Thyroid gland (tissue), 4 donors: Measurements from ENCODE around the gene SLC11A1. TPM values are rescaled to one million over a fixed set of nuclear protein-coding genes. Genes with fewer than 3 reads are reported as not detected.

Experiments used
- DNase-seq, 2 donors: peaks; one replicate each; pipeline ENCODE4 v3.0.0-alpha.2; 2019
- H3K27ac ChIP-seq, 3 donors: fragments of 200-600 bp; sonication (generic); 1 replicate in 2 of 3; 2 replicates in 1 of 3; pipeline ENCODE4 v1.5.1; 2016 to 2019; ENCODE audit warnings: mild to moderate bottlenecking in 1 of 3, moderate library complexity in 1 of 3
- H3K27me3 ChIP-seq: fragments of 200-600 bp; sonication (generic); one replicate; pipeline ENCODE4 v1.5.1; 2019
- H3K36me3 ChIP-seq, 2 donors: fragments of 200-600 bp; sonication (generic); one replicate each; pipeline ENCODE4 v1.5.1; 2016 to 2019
- H3K4me1 ChIP-seq, 2 donors: fragments of 200-600 bp; sonication (generic); one replicate each; pipeline ENCODE4 v1.5.1; 2017 to 2019
- H3K4me3 ChIP-seq, 3 donors: fragments of 200-600 bp; sonication (generic); replicated peaks in 1 of 3; 1 replicate in 2 of 3; 2 replicates in 1 of 3; pipeline ENCODE4 v1.5.1; 2016; ENCODE audit warnings: mild to moderate bottlenecking in 1 of 3
- H3K9me3 ChIP-seq: fragments of 200-600 bp; sonication (generic); one replicate; pipeline ENCODE4 v1.5.1; 2017
- CTCF ChIP-seq, 6 experiments: fragments of 200-600 bp in 3 of 6; fragments of 450-650 bp in 3 of 6; sonication (generic) in 3 of 6; IDR thresholded peaks; one replicate each; pipeline ENCODE4 v1.5.1; 2016 to 2019; ENCODE audit warnings: antibody characterized with exemption in 6 of 6, mild to moderate bottlenecking in 2 of 6, inconsistent platforms in 1 of 6, moderate library complexity in 1 of 6
- POLR2A ChIP-seq, 2 donors: fragments of 450-650 bp; IDR thresholded peaks; one replicate each; pipeline ENCODE4 v1.6.1; 2017; ENCODE audit warnings: antibody characterized with exemption in 2 of 2, mild to moderate bottlenecking in 2 of 2, moderate library complexity in 1 of 2
- WGBS, 2 donors: methylation state at CpG; one replicate each; pipeline ENCODE4 v1.1.5; 2017; 5-methylcytosine and 5-hydroxymethylcytosine counted together
- intact Hi-C: fragments of 100-400 bp; cut with DNase I; formaldehyde crosslinking; loops from one replicate; pipeline ENCODE4 v1.15.1; 2023
- total RNA-seq, 4 donors: library from RNA; depleted of rRNA; stranded (reverse); fragments of >200 nt; gene quantifications; one replicate each; pipeline ENCODE4 v1.2.3, GENCODE V29; 2016

SLC11A1 gene
- total RNA-seq, 4 donors from 2014 or later: 1.7 to 14.5 (median 10.1) TPM

- DNase-seq: no peak
- H3K27me3 ChIP-seq: no peaks in the 10 kb centered on the region
- intact Hi-C loops: no loop called here
- no peak overlapping the region for H3K4me3 ChIP-seq
- WGBS, 2 donors: 87 to 91% methylated on average over 5 of the region's 5 CpGs
- H3K4me1 ChIP-seq: peaks cover 14 to 21% of the 10 kb centered on the region in 2 donors
- no peaks in the 10 kb centered on the region for H3K9me3 ChIP-seq
- no peak overlapping the region for H3K27ac ChIP-seq
- no peaks in the 10 kb centered on the region for H3K36me3 ChIP-seq
- TF ChIP-seq CTCF (IDR thresholded peaks at IDR 0.05) (no peak), POLR2A (IDR thresholded peaks at IDR 0.05) (no peak)
Observed at GRCh38 chr2:218378053-218378452, 4.0 kb upstream of the SLC11A1 start.

GRCh38 chr2:218382785-218383184 is 712 bp downstream of the SLC11A1 start:
- Histone ChIP-seq H3K27ac (peak overlapping the region; percentile 41 to 81 (median 45)), H3K4me3 (no peak overlapping the region), H3K9me3 (no peaks in the 10 kb centered on the region), H3K36me3 (no peaks in the 10 kb centered on the region), H3K27me3 (no peaks in the 10 kb centered on the region), H3K4me1 (peaks cover 14 to 33% of the 10 kb centered on the region in 2 donors)
- 94 to 95% methylated on average over 3 to 6 of the region's 6 CpGs for WGBS, 2 donors
- intact Hi-C loops: no loop called here
- DNase-seq: no peak
- TF ChIP-seq POLR2A (IDR thresholded peaks at IDR 0.05) (no peak), CTCF (IDR thresholded peaks at IDR 0.05) (no peak)

- Histone ChIP-seq H3K36me3 (no peaks in the 10 kb centered on the region), H3K27ac (peak overlapping the region in 1 of 3 donors; percentile 17), H3K27me3 (no peaks in the 10 kb centered on the region), H3K9me3 (no peaks in the 10 kb centered on the region), H3K4me1 (peaks cover 14 to 36% of the 10 kb centered on the region in 2 donors), H3K4me3 (no peak overlapping the region)
- TF ChIP-seq POLR2A (IDR thresholded peaks at IDR 0.05): no peak
- no peak for TF ChIP-seq CTCF (IDR thresholded peaks at IDR 0.05)
- intact Hi-C loops: no loop called here
- 89 to 97% methylated on average over 5 to 10 of the region's 10 CpGs for WGBS, 2 donors
- DNase-seq: no peak
Observed at GRCh38 chr2:218383892-218384519, 1.9 kb downstream of the SLC11A1 start.

- H3K27ac ChIP-seq: no peak overlapping the region
Observed at GRCh38 chr2:218384975-218385374, 2.9 kb downstream of the SLC11A1 start.

More at GRCh38 chr2:218384975-218385374, 2.9 kb downstream of the SLC11A1 start:
- Histone ChIP-seq H3K36me3 (no peaks in the 10 kb centered on the region), H3K9me3 (no peaks in the 10 kb centered on the region), H3K4me3 (no peak overlapping the region), H3K27me3 (no peaks in the 10 kb centered on the region), H3K4me1 (peaks cover 10 to 30% of the 10 kb centered on the region in 2 donors)
- WGBS, 2 donors: 89 to 90% methylated on average over 9 of the region's 9 CpGs
- no peak for DNase-seq
- no peak for TF ChIP-seq POLR2A (IDR thresholded peaks at IDR 0.05)
- TF ChIP-seq CTCF (IDR thresholded peaks at IDR 0.05): no peak
- intact Hi-C loops: no loop called here
